H1 (cell line): ENCODE results near the gene SMO. TPM values are rescaled to one million over a fixed set of nuclear protein-coding genes. Genes with fewer than 3 reads are reported as not detected.

Source experiments
- POLR2A ChIP-seq, 2 experiments: IDR thresholded peaks; 1 replicate in 1 of 2; 2 replicates in 1 of 2; pipeline ENCODE4 v1.6.1; 2011; ENCODE audit warnings: low read depth in 2 of 2, low read length in 2 of 2, mild to moderate bottlenecking in 2 of 2; ENCODE audit errors: control extremely low read depth in 1 of 2
- RNF2 ChIP-seq: fragments of 200-900, 300-1000 bp; sonication (generic); IDR thresholded peaks from 2 replicates; pipeline ENCODE4 v1.7.1; 2016; ENCODE audit warnings: borderline replicate concordance, low read depth, mild to moderate bottlenecking, antibody characterized with exemption, low read length; ENCODE audit not compliant: poor library complexity, severe bottlenecking; ENCODE audit errors: missing control alignments
- polyA plus RNA-seq, 7 experiments: library from polyadenylated mRNA; depleted of rRNA in 3 of 7; stranded (reverse) in 5 of 7; unstranded in 2 of 7; fragments of >200 nt in 5 of 7; fragments of 200-250 nt in 2 of 7; gene quantifications; 1 replicate in 5 of 7; 2 replicates in 1 of 7; 4 replicates in 1 of 7; pipeline versions ENCODE4 v1.2.1 to v1.2.3, GENCODE V29; 2011 to 2013; ENCODE audit warnings: missing spikeins in 2 of 7, mixed read lengths in 2 of 7
- total RNA-seq: library from RNA; stranded (reverse); fragmentation: NEBNext Ultra II Directional; extraction: Animal tissue kit (Norgen Biotek cat#: 25700); gene quantifications from 2 replicates; pipeline ENCODE4 v1.2.1, GENCODE V29; 2021

Gene SMO
- total and polyA plus RNA-seq, 2 of the 8 experiments (the other 6 are each of a cell fraction or from before 2014, with no cell fraction given) = 64.5 to 67.6 TPM

GRCh38 chr7:129205987-129206785 is 17.8 kb downstream of the SMO start (continued):
- TF ChIP-seq RNF2 (no peak), POLR2A (IDR thresholded peaks at IDR 0.05; ENCODE audit: control extremely low read depth in 1 of 2, low read depth in 2 of 2, low read length in 2 of 2) (no peak)
- TF ChIP-seq, all 59 proteins: peak for 0
